ENCODE measurements around the gene ACAD9.

Gene ACAD9

DNA sequence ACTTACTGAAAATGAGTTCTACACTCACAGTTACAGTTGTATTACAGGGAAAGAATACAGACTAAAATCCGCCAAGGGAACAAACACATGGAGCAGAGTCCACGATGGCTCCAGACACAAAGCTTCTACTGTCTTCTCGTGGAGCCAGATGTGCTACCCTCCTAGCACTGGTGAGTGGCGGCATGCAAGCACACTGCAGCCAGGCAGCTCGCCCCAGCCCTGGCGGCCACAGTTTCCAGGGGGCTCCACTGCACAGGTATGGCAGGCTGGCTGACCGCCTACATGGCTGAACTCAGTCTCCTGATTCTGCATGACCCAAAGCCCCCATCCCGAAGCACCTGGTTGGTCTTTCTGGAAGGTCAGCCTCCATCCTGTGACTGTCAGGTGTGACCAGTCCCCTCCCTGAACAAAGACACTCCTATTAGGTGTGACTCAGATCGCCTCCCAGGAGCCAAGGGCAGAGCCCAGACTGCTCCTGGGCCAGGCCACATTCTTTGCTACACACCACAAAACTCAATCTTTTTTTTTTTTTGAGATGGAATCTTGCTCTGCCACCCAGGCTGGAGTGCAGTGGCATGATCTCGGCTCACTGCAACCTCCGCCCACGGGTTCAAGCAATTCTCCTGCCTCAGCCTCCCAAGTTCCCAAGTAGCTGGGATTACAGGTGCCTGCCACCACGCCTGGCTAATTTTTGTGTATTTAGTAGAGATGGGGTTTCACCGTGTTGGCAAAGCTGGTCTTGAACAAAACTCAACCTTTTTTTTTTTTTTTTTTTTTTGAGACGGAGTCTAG, 62.9 kb downstream of the ACAD9 start:
- DNase-seq = no peak

DNA sequence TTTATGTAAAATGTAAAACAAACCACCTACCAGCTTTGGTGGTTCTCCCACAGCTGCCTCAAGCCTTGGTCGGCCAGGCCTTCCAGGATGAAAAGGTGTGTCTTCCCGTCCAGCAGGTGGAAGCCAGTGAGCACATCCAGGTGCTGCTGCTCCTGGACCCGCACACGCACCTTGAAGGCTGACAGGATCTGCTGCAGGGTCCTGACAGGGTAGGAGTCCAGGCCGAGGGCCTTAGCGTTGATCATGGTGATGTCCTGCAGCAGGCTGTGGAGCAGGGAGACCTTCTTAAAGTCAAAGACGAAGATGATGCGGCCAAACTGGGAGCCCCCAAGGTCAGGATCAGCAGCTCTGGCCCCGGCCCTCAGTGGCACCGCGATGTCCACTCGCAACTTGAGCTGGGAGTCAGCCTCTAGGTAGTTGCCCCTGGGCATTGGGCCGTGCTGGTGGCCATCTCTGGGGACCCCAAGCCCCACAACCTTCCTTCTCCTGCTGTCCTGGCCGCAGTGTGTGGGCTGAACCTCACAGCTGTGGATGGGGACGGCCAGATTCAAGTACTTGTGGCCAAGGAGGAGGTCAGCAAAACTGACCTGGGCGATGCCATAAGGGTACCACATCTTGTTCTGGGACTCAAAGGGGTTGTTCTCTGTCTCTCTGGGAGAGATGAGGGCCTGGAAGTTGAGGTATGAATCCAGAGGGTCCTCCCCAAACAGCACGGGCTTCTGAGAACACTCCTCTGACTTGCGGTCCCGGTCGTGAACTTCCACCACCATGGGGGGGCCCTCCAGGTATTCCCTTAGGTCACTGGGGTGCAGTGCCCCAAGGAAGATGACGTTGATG, 65.8 kb downstream of the ACAD9 start:
- no peak for DNase-seq

DNA sequence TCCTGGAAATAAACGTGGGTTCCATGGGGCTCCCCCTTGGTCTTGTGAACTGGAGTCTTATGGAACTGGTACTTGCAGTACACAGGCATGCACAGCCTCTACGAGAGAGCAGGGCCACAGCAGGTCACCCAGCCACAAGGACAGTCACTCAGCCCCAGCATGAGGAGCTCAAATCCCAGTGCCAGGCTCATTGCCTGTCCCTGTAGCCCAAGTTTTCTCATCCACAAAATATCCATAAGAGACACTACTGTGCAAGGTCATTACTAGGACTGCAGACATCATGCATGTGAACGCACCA, 66.4 kb downstream of the ACAD9 start:
- DNase-seq = no peak

DNA sequence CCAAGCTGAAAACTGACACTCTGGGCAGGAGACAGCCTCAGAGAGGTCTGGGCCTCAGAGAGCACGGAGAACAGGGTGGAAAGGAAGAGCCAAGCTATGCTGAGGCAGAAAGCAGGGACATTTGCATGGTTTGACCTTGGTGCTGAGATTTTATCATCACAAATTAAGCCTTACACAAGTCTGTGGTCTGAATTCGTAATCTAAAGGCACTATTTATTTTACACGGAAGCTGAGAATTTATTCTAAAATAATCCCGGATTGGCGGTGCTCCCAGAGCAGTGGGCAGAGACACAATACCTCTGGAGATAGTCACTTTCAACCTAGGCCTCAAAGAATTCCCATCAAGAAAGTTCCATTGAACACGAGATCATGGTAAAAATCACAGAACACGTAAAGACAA, 67.0 kb downstream of the ACAD9 start:
- no peak for DNase-seq

DNA sequence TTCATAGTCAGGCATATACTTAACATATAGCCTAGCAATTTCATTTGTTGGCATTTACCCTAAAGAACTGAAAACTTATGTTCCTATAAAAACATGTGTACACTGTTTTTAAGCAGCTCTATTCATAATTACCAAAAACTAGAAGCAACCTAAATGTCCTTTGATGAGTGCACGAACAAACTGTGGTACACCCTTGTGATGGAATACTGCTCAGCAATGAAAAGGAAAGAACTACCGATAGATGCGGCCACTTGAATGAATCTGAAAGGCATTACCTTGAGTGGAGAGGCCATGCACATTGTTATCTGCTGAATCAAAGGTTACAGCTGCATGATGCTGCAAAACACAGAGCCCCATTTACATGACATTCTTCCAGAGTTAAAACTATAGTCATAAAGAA, 69.7 kb downstream of the ACAD9 start:
- DNase-seq = no peak

GRCh38 chr3:128950223-128950938, 71.0 kb downstream of the ACAD9 start:
- DNase-seq = peak; percentile 18 to 94 (median 83)

GRCh38 chr3:128956440-128956839, 77.0 kb downstream of the ACAD9 start:
- no peak for DNase-seq

All from NCI-H1417 (cell line).